Fibroblast of lung (primary cell): Measurements from ENCODE around the gene ISG15.

ENCODE experiments used
- EZH2 ChIP-seq: IDR thresholded peaks from 2 replicates; pipeline ENCODE4 v1.5.1; 2012; ENCODE audit warnings: low read length, control low read depth, mild to moderate bottlenecking; ENCODE audit errors: missing control alignments
- TF ChIP-seq, protein P1 (sequence below), 2 donors: IDR thresholded peaks in 1 of 2; conservative IDR thresholded peaks in 1 of 2; 1 replicate in 1 of 2; 2 replicates in 1 of 2; pipeline ENCODE4 v1.5.1; 2011 to 2012; ENCODE audit warnings: low read length in 2 of 2, control low read depth in 1 of 2, inconsistent platforms in 1 of 2, low read depth in 1 of 2, mild to moderate bottlenecking in 1 of 2

DNA sequence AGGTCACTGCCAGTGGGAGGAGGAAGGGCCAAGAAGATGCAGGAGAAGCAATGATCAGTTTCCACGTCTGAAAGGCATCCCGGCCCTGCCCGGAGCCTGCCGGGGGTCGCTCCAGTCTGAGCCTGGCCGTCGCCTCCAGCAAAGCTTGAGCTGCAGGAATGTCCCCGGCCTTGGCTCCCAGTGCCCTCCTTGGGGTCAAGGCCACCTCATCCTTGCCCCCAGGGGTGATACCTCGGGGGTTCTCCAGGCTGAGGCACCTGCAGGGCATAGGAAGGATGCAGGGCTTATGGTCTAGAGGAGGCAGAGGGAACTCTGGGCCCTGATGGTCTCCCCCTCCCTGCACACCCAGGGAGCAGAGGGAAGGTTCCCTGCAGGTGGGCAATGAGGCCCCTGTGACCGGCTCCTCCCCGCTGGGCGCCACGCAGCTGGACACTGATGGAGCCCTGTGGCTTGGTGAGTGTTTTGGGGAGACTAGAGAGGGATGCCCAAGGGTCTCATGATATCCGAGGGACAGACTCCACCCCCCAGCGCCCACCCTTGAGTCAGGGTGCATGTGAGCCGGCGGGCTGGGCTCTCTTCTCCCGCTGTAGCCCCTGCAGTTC lies 40.9 kb downstream of the ISG15 start:
- TF ChIP-seq, protein P1, sequence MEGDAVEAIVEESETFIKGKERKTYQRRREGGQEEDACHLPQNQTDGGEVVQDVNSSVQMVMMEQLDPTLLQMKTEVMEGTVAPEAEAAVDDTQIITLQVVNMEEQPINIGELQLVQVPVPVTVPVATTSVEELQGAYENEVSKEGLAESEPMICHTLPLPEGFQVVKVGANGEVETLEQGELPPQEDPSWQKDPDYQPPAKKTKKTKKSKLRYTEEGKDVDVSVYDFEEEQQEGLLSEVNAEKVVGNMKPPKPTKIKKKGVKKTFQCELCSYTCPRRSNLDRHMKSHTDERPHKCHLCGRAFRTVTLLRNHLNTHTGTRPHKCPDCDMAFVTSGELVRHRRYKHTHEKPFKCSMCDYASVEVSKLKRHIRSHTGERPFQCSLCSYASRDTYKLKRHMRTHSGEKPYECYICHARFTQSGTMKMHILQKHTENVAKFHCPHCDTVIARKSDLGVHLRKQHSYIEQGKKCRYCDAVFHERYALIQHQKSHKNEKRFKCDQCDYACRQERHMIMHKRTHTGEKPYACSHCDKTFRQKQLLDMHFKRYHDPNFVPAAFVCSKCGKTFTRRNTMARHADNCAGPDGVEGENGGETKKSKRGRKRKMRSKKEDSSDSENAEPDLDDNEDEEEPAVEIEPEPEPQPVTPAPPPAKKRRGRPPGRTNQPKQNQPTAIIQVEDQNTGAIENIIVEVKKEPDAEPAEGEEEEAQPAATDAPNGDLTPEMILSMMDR (conservative IDR thresholded peaks at IDR 0.05 in 1 of 2, IDR thresholded peaks at IDR 0.05 in 1 of 2; ENCODE audit: low read depth in 1 of 2, low read length in 2 of 2) = no peak
- TF ChIP-seq EZH2 = no peak
